H9 (cell line): Measurements from ENCODE around the gene CAMTA1. TPM values are rescaled to one million over a fixed set of nuclear protein-coding genes. Genes with fewer than 3 reads are reported as not detected.

Source experiments
- DNase-seq: peaks from one replicate; pipeline ENCODE4 v3.0.0-alpha.2; 2017
- H2AFZ ChIP-seq: one replicate; pipeline ENCODE4 v1.6.1; 2013; ENCODE audit warnings: mild to moderate bottlenecking, low read length, control low read depth, moderate library complexity
- H2AK5ac ChIP-seq: 2 replicates; pipeline ENCODE4 v1.6.1; 2013; ENCODE audit warnings: low read length, control low read depth, mixed read lengths; ENCODE audit not compliant: insufficient read length
- H2BK120ac ChIP-seq: one replicate; pipeline ENCODE4 v1.6.1; 2013; ENCODE audit warnings: low read depth, mild to moderate bottlenecking, low read length, control low read depth, inconsistent platforms; ENCODE audit not compliant: poor library complexity, severe bottlenecking
- H2BK12ac ChIP-seq: 2 replicates; pipeline ENCODE4 v1.6.1; 2013; ENCODE audit warnings: low read length, control low read depth, mixed read lengths, low read depth; ENCODE audit not compliant: insufficient read length
- H2BK15ac ChIP-seq: 2 replicates; pipeline ENCODE4 v1.6.1; 2013; ENCODE audit warnings: low read depth, low read length, control low read depth
- H2BK20ac ChIP-seq: one replicate; pipeline ENCODE4 v1.6.1; 2013; ENCODE audit warnings: low read depth, mild to moderate bottlenecking, low read length, control low read depth, inconsistent platforms; ENCODE audit not compliant: poor library complexity, severe bottlenecking
- H2BK5ac ChIP-seq: 2 replicates; pipeline ENCODE4 v1.6.1; 2013; ENCODE audit warnings: low read length, control low read depth, mixed read lengths; ENCODE audit not compliant: insufficient read length
- H3K14ac ChIP-seq: 2 replicates; pipeline ENCODE4 v1.6.1; 2013; ENCODE audit warnings: low read length, control low read depth; ENCODE audit not compliant: insufficient read depth
- H3K18ac ChIP-seq: 2 replicates; pipeline ENCODE4 v1.6.1; 2013; ENCODE audit warnings: low read depth, mild to moderate bottlenecking, mixed read lengths, low read length, control low read depth; ENCODE audit not compliant: insufficient read length
- H3K23ac ChIP-seq: 2 replicates; pipeline ENCODE4 v1.6.1; 2013; ENCODE audit warnings: low read length, control low read depth, mixed read lengths, low read depth; ENCODE audit not compliant: insufficient read length
- H3K23me2 ChIP-seq: 2 replicates; pipeline ENCODE4 v1.6.1; 2013; ENCODE audit warnings: low read depth, mild to moderate bottlenecking, mixed read lengths, low read length, control low read depth; ENCODE audit not compliant: insufficient read length, poor library complexity, severe bottlenecking
- H3K27ac ChIP-seq: 2 replicates; pipeline ENCODE4 v1.5.1; 2013; ENCODE audit warnings: low read length, control low read depth, mixed read lengths, low read depth; ENCODE audit not compliant: insufficient read length
- H3K27me3 ChIP-seq: 2 replicates; pipeline ENCODE4 v1.6.1; 2013; ENCODE audit warnings: low read length, control low read depth, inconsistent platforms; ENCODE audit not compliant: insufficient read depth
- H3K4ac ChIP-seq: 2 replicates; pipeline ENCODE4 v1.6.1; 2013; ENCODE audit warnings: low read depth, mild to moderate bottlenecking, control low read depth, inconsistent platforms, low read length, moderate library complexity
- H3K4me1 ChIP-seq: 2 replicates; pipeline ENCODE4 v1.6.1; 2013; ENCODE audit warnings: low read length, control low read depth, inconsistent platforms; ENCODE audit not compliant: insufficient read depth
- H3K4me2 ChIP-seq: 2 replicates; pipeline ENCODE4 v1.6.1; 2013; ENCODE audit warnings: low read length, control low read depth, mixed read lengths; ENCODE audit not compliant: insufficient read length, insufficient read depth
- H3K56ac ChIP-seq: 2 replicates; pipeline ENCODE4 v1.6.1; 2013; ENCODE audit warnings: low read depth, mild to moderate bottlenecking, mixed read lengths, low read length, control low read depth; ENCODE audit not compliant: insufficient read length
- H3K79me1 ChIP-seq: 2 replicates; pipeline ENCODE4 v1.6.1; 2013; ENCODE audit warnings: low read depth, mild to moderate bottlenecking, moderate library complexity, low read length, control low read depth, inconsistent platforms; ENCODE audit not compliant: insufficient read depth, poor library complexity, severe bottlenecking
- H3K79me2 ChIP-seq: 2 replicates; pipeline ENCODE4 v1.6.1; 2013; ENCODE audit warnings: low read length, control low read depth, inconsistent platforms; ENCODE audit not compliant: insufficient read depth
- H3K9ac ChIP-seq: 2 replicates; pipeline ENCODE4 v1.6.1; 2013; ENCODE audit warnings: low read length, control low read depth, mixed read lengths; ENCODE audit not compliant: insufficient read length; ENCODE audit errors: extremely low read depth
- H3K9me3 ChIP-seq: one replicate; pipeline ENCODE4 v1.6.1; 2013; ENCODE audit warnings: low read depth, low read length, inconsistent platforms; ENCODE audit not compliant: control insufficient read depth
- H3T11ph ChIP-seq: one replicate; pipeline ENCODE4 v1.6.1; 2013; ENCODE audit warnings: mild to moderate bottlenecking, low read length, control low read depth, inconsistent platforms
- H4K20me1 ChIP-seq: one replicate; pipeline ENCODE4 v1.6.1; 2013; ENCODE audit not compliant: control insufficient read depth, insufficient read length, insufficient read depth
- H4K5ac ChIP-seq: 2 replicates; pipeline ENCODE4 v1.6.1; 2013; ENCODE audit warnings: low read depth, mild to moderate bottlenecking, mixed read lengths, low read length, control low read depth; ENCODE audit not compliant: insufficient read length
- H4K8ac ChIP-seq: replicated peaks from 2 replicates; pipeline ENCODE4 v1.6.1; 2013; ENCODE audit warnings: low read length, control low read depth, mixed read lengths, low read depth; ENCODE audit not compliant: insufficient read length
- H4K91ac ChIP-seq: 2 replicates; pipeline ENCODE4 v1.6.1; 2013; ENCODE audit warnings: low read depth, mild to moderate bottlenecking, moderate library complexity, mixed read lengths, low read length, control low read depth; ENCODE audit not compliant: insufficient read length
- H3K27ac Mint-ChIP-seq, 3 experiments: 2 replicates in 2 of 3; 3 replicates in 1 of 3; pipeline ENCODE4 v1.8.0; 2020 to 2021; ENCODE audit warnings: mixed read lengths in 3 of 3, mild to moderate bottlenecking in 1 of 3, moderate library complexity in 1 of 3
- H3K27me3 Mint-ChIP-seq: 2 replicates; pipeline ENCODE4 v1.8.0; 2021; ENCODE audit warnings: low read depth, mild to moderate bottlenecking, moderate library complexity, mixed read lengths
- H3K36me3 Mint-ChIP-seq, 3 experiments: 2 replicates in 2 of 3; 3 replicates in 1 of 3; pipeline ENCODE4 v1.8.0; 2020 to 2021; ENCODE audit warnings: low read depth in 3 of 3, mixed read lengths in 3 of 3; ENCODE audit not compliant: insufficient read depth in 1 of 3
- H3K4me1 Mint-ChIP-seq, 2 experiments: 2 replicates each; pipeline ENCODE4 v1.8.0; 2020; ENCODE audit warnings: mixed read lengths in 2 of 2
- H3K4me3 Mint-ChIP-seq, 2 experiments: 2 replicates in 1 of 2; 3 replicates in 1 of 2; pipeline ENCODE4 v1.8.0; 2020 to 2021; ENCODE audit warnings: mild to moderate bottlenecking in 2 of 2, mixed read lengths in 2 of 2, moderate library complexity in 1 of 2
- H3K9me3 Mint-ChIP-seq, 2 experiments: 2 replicates in 1 of 2; 3 replicates in 1 of 2; pipeline ENCODE4 v1.8.0; 2020; ENCODE audit warnings: mild to moderate bottlenecking in 2 of 2, mixed read lengths in 2 of 2, moderate library complexity in 1 of 2
- CTCF ChIP-seq: fragments of 200-600 bp; sonication (generic); conservative IDR thresholded peaks from 3 replicates; pipeline ENCODE4 v1.8.0; 2021; ENCODE audit warnings: antibody characterized with exemption, mild to moderate bottlenecking
- WGBS: extraction: QIAGEN DNeasy Blood & Tissue Kit; methylation state at CpG from one replicate; pipeline ENCODE4 v1.1.7; 2013; ENCODE audit warnings: missing lambda C conversion rate, low lambda C conversion rate, mixed read lengths; ENCODE audit not compliant: insufficient read length; ENCODE audit errors: extremely low coverage; 5-methylcytosine and 5-hydroxymethylcytosine counted together
- total RNA-seq: library from RNA; stranded (reverse); gene quantifications from 2 replicates; pipeline ENCODE4 v1.2.1, GENCODE V29; 2021

The CAMTA1 gene
- total RNA-seq, 1 experiment from 2014 or later: 115 TPM

DNA sequence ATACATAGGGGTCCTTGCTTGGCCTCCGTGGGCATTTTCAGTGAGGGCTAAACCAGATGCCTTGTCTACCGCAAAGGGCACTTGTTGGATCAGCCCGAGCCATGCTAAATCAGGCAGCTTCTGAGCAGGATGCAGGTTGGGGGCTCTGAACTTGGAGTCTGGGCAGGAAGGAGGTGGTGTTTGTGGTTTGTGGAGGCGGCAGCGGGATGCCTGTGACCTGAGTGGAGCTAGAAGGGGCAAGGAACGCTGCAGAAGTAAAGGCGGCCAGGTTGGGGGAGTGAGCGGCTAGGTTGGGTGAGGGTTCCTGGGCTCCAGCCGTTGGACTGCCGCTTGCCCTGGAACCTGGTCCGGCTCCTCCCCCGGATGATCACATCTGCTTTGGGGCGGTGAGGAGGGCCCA is 183.9 kb downstream of the CAMTA1 start:
- no peaks in the 10 kb centered on the region for H3K27me3 ChIP-seq
- no peak overlapping the region for H2BK120ac ChIP-seq
- H2BK15ac ChIP-seq: no peak overlapping the region
- no peaks in the 10 kb centered on the region for H3K23me2 ChIP-seq
- no peak overlapping the region for H2AFZ ChIP-seq
- no peak overlapping the region for H3K23ac ChIP-seq
- H2AK5ac ChIP-seq: no peak overlapping the region
- no peak overlapping the region for H4K5ac ChIP-seq
- no CpG with 5 or more reads among the region's 13 CpGs for WGBS
- H2BK12ac ChIP-seq: no peak overlapping the region
- no peak overlapping the region for H3K4ac ChIP-seq
- H3K36me3 Mint-ChIP-seq: no peaks in the 10 kb centered on the region
- no peak overlapping the region for H3K18ac ChIP-seq
- no peaks in the 10 kb centered on the region for H3K79me1 ChIP-seq
- no peaks in the 10 kb centered on the region; a peak in 1 of 5 replicates for H3K9me3 Mint-ChIP-seq
- H3K4me3 Mint-ChIP-seq: no peak overlapping the region
- no peak overlapping the region for H2BK20ac ChIP-seq
- no peak overlapping the region for H2BK5ac ChIP-seq
- H3K9me3 ChIP-seq: no peaks in the 10 kb centered on the region
- no peak overlapping the region for H3T11ph ChIP-seq
- H3K27ac ChIP-seq: no peak overlapping the region
- no peaks in the 10 kb centered on the region for H3K79me2 ChIP-seq
- H4K8ac ChIP-seq: no peak overlapping the region
- H3K4me2 ChIP-seq: no peak overlapping the region
- H3K4me1 Mint-ChIP-seq: peaks cover 26 to 41% of the 10 kb centered on the region in 2 experiments
- H3K4me1 ChIP-seq: no peaks in the 10 kb centered on the region
- no peak for TF ChIP-seq CTCF
- no peak for DNase-seq
- no peak overlapping the region for H3K56ac ChIP-seq
- H4K20me1 ChIP-seq: no peaks in the 10 kb centered on the region
- H4K91ac ChIP-seq: no peak overlapping the region
- H3K14ac ChIP-seq: no peak overlapping the region
- H3K9ac ChIP-seq: no peak overlapping the region
- no peak overlapping the region; a peak in 1 of 7 replicates for H3K27ac Mint-ChIP-seq
- H3K27me3 Mint-ChIP-seq: peaks cover 8% of the 10 kb centered on the region
